ENCODE measurements around the gene CDK14.
"Not testable (repeated sequence)": the region's sequence is repeated elsewhere in the genome, so short reads cannot be mapped to it uniquely, and the experiment has no call there.

CDK14 gene

GRCh38 chr7:90763108-90763507 lies 167.0 kb downstream of the CDK14 start:
- peak; percentile 20 to 51 for DNase-seq

GRCh38 chr7:90764848-90765570 lies 168.9 kb downstream of the CDK14 start:
- no peak for DNase-seq

GRCh38 chr7:90766814-90767564 lies 170.9 kb downstream of the CDK14 start:
- DNase-seq: peak in 1 of 2 experiments; percentile 65

GRCh38 chr7:90768301-90768700 lies 172.2 kb downstream of the CDK14 start:
- DNase-seq: peak; percentile 41 to 69

- peak; percentile 51 to 75 for DNase-seq
Measured at GRCh38 chr7:90769036-90769435, 172.9 kb downstream of the CDK14 start.

- peak; percentile 53 to 60 for DNase-seq
Measured at GRCh38 chr7:90769566-90769965, 173.4 kb downstream of the CDK14 start.

GRCh38 chr7:90771281-90771680 lies 175.2 kb downstream of the CDK14 start:
- no peak for DNase-seq

- no peak for DNase-seq
Measured at GRCh38 chr7:90772410-90772809, 176.3 kb downstream of the CDK14 start.

GRCh38 chr7:90773269-90773668 lies 177.1 kb downstream of the CDK14 start:
- DNase-seq: no peak

- no peak for DNase-seq
Measured at GRCh38 chr7:90774706-90775105, 178.6 kb downstream of the CDK14 start.

GRCh38 chr7:90775383-90775965 lies 179.4 kb downstream of the CDK14 start:
- no peak for DNase-seq

GRCh38 chr7:90777041-90777440 lies 180.9 kb downstream of the CDK14 start:
- no peak for DNase-seq

GRCh38 chr7:90777465-90777864 lies 181.3 kb downstream of the CDK14 start:
- no peak for DNase-seq

- DNase-seq: no peak
Measured at GRCh38 chr7:90777886-90778285, 181.8 kb downstream of the CDK14 start.

GRCh38 chr7:90788052-90788451 lies 191.9 kb downstream of the CDK14 start:
- DNase-seq: peak in 1 of 2 experiments; percentile 15

- no peak for DNase-seq
Measured at GRCh38 chr7:90789736-90790306, 193.7 kb downstream of the CDK14 start.

GRCh38 chr7:90791596-90791995 lies 195.5 kb downstream of the CDK14 start:
- no peak for DNase-seq

- DNase-seq: no peak
Measured at GRCh38 chr7:90792301-90792700, 196.2 kb downstream of the CDK14 start.

GRCh38 chr7:90794234-90794633 lies 198.1 kb downstream of the CDK14 start:
- not testable (repeated sequence) for DNase-seq

- no peak for DNase-seq
Measured at GRCh38 chr7:90797596-90797995, 201.5 kb downstream of the CDK14 start.

GRCh38 chr7:90804370-90804769 lies 208.2 kb downstream of the CDK14 start:
- DNase-seq: no peak

- not testable (repeated sequence) for DNase-seq
Measured at GRCh38 chr7:90815552-90815951, 219.4 kb downstream of the CDK14 start.

- peak; percentile 46 to 73 for DNase-seq
Measured at GRCh38 chr7:90816511-90817142, 220.5 kb downstream of the CDK14 start.

Data from NCI-H446 (cell line).